GM10847 (cell line): ENCODE results near the gene MYCN.

ENCODE experiments used
- POLR2A ChIP-seq: IDR thresholded peaks from 2 replicates; pipeline ENCODE4 v1.6.1; 2011; ENCODE audit not compliant: insufficient read length; ENCODE audit errors: extremely low read depth

Gene MYCN

DNA sequence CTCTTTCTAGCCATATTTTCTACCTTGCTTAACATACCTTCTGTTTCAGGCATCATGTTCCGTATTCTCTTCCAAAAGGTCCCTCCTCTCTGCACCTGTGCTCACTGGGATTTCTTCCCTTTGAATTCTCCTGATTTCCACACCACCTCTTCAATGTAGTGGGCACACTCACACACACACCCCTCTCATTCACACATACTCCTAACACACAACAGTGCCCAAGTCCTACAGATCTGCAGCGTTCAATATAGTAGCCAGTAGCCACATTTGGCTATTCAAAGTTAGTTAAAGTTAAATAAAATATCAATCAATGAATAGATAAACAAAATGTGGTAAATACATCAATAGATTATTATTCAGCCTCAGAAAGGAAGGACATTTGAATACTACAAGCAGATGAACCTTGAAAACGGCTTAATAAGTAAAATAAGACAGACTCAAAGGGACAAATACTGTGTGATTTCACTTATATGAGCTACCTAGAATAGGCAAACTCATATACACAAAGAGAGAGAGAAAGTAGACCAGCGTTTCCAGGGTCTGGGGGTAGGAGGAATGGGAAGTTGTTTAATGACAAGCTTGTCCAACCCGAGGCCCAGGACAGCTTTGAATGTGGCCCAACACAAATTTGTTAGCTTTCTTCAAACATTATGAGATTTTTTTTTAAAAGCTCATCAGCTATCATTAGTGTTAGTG is 34.4 kb downstream of the MYCN start:
- TF ChIP-seq POLR2A = no peak

GRCh38 chr2:15975261-15975600 is 34.9 kb downstream of the MYCN start:
- TF ChIP-seq POLR2A = no peak

- no peak for TF ChIP-seq POLR2A
Observed at GRCh38 chr2:15975676-15976075, 35.3 kb downstream of the MYCN start.

GRCh38 chr2:15976354-15976753 is 36.0 kb downstream of the MYCN start:
- no peak for TF ChIP-seq POLR2A

DNA sequence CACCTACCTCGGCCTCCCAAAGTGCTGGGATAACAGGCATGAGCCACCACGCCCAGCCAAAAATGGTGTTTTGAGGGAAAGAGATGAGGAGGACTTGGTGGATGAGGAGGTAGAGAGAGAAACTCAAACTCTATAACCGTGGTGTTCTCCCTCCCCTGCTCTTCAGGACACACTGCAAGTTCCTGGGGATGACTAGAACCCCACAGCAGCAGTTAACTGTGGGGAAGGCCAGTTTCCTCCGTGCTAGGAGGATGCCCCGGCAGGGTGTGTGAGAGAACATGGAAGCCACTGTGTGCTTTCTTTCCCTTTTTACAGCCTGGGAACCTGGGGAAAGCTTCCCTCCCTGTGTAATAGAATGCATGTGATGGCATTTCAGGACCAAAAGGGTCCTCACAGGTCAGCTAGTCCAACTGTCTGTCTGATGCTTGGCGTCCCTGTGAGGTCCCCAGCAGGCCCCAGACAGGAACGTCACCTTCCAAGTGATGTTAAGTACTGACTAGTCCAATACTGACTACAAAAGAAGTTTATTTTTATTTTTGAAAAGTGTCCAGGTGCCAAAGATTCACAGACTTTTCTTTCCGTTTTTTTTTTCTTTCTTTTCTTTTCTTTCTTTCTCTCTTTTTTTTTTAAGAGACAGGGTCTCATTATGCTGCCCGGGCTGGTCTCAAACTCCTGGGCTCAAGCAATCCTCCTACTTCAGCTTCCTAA is 38.9 kb downstream of the MYCN start:
- TF ChIP-seq POLR2A = no peak

DNA sequence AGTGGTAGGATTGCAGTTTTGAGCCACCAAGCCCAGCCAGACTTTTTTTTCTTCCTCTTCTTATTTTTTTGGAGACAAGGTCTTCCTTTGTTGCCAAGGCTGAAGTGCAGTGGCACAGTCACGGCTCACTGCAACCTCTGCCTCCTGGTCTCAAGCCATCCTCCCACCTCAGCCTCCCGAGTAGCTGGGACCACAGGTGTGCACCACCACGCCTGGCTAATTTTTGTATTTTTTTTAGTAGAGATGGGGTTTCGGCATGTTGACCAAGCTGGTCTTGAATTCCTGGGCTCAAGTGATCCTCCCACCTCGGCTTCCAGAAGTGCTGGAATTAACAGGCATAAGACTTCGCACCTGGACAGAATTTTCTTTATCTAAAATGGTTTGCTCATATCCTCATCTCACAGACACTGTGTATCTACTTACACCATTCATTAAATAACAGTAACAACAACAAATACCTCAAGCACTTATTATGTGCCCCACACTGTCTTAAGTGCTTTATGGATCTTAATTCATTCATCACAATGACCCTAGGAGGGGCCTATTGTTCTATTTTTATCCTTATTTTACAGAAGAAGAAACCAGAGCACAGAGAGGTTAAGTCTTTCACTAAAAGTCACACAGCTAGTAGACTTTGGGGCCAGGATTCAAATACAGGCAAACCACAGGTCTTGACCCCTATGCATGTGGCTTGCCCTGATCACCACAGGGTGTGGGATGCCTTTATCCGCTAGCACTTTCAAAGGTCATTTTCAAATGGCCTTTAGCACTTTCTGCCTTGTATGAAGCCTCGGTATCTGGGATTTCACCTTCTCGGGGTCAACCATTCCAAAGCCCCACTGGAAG is 39.6 kb downstream of the MYCN start:
- no peak for TF ChIP-seq POLR2A

DNA sequence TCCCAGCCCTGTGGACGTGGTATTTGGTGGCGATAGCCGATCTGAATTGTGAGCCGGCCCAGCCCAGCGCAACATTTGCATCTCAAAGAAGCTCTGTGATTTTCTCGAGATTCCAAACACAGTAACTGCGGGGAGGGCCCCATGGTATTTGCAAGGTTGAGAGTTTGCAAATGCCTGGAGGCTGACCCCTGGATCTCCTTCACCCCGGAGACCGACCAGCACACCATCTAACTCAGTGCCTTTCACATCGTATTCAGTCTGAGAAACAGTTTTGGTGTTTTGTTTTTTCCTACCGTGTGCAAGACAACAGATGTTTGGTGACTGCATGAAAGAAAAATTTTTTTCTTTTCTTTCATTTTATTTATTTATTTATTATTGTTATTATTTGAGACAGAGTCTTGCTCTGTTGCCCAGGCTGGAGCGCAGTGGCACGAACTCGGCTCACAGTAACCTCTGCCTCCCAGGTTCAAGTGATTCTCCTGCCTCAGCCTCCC is 40.3 kb downstream of the MYCN start:
- TF ChIP-seq POLR2A = no peak

DNA sequence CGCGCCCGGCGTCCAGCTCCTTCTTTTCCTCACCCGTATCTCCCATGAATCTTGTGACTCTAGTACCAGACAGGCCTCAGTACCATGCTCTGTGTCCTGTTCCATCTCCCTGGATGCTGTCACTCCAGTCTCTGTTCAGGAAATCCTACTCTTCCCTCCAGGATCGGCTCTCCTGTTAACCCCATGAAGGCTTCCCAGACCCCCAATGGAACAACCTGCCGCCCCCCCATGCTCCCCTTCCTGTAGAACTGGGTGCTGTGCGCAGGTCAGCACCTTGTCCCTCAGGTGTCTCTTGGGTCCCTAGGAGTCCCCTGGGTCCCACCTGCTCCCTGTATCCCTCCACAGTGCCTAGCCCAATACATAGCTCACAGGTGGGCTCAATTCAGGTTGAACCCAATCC is 41.3 kb downstream of the MYCN start:
- no peak for TF ChIP-seq POLR2A

GRCh38 chr2:15982285-15983044 is 42.1 kb downstream of the MYCN start:
- TF ChIP-seq POLR2A = no peak

GRCh38 chr2:15983496-15983895 is 43.1 kb downstream of the MYCN start:
- no peak for TF ChIP-seq POLR2A

GRCh38 chr2:15984368-15985255 is 44.3 kb downstream of the MYCN start:
- no peak for TF ChIP-seq POLR2A

GRCh38 chr2:15985531-15985930 is 45.2 kb downstream of the MYCN start:
- no peak for TF ChIP-seq POLR2A

DNA sequence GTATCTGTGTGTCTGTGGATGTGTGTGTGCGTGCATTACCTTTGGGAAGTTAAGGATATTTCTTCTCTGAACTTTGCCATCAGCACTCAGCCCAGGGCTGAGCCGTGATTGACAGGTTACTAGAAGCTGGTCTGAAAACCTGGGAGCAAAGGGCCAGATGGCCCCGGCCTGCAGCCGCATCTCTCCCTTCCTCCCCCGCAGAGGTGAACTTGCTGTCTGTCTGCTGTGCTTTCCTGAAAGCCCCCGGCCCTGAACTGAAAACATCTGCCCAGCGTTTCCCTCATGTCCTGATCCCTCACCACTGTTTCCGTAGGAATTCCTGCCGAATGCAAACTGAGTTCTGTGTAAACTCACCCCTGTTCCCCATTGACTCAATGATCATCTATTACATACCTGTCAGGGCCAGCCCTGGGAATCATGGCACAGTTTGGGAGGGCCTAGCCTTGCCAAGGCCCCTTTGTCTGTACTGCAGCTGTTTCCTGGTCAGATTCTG is 45.8 kb downstream of the MYCN start:
- TF ChIP-seq POLR2A = no peak

GRCh38 chr2:15986644-15987043 is 46.3 kb downstream of the MYCN start:
- TF ChIP-seq POLR2A = no peak

DNA sequence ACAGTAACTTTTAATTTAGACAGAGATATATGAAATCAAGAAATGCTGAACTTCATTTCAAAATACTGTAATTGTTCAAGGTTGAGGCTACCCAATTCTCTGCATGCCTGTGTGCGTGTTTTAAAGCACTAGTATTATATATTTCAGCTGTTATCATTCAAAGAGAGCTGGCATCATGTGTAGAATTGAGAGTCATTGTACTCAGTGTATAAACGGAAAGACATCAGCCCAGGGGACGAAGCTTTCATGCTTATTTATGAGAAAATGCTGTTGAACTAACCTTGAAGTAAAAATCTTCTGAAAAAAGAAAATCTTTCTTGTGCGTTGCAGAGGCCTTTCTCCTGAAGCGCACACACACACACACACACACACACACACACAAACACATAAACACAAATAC is 48.4 kb downstream of the MYCN start:
- TF ChIP-seq POLR2A = no peak

DNA sequence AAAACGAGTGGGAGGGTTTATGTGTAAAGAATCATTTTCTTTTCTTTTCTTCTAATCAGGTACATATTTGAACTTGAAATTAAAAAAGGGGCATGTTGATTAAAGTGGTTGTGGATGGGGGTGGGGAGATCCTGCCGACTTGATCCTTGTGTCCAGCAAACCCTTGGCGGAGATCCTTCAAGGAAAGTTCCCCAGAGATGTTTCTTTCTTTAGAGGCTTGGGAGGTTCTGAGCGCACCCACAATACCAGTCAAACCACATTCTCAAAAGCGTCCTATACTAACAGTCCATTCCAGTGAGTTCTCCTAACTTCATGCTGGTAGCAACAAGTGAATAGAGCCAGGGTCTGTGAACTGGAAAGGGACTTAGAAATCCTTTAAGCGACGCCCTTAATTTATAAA is 49.2 kb downstream of the MYCN start:
- no peak for TF ChIP-seq POLR2A
